OCI-LY3 (cell line): ENCODE data around the gene CHRM5.

ENCODE experiments used
- EZH2phosphoT487 ChIP-seq: fragments of 200-600 bp; shearing (Covaris generic); IDR thresholded peaks from 2 replicates; pipeline ENCODE4 v1.6.1; 2018; ENCODE audit warnings: antibody characterized with exemption, mixed run types, low read depth
- TF ChIP-seq, protein P1 (sequence below): fragments of 200-600, 300-600 bp; sonication (generic); IDR thresholded peaks from 2 replicates; pipeline ENCODE4 v1.5.1; 2014; ENCODE audit warnings: antibody characterized with exemption, low read length, low read depth

DNA sequence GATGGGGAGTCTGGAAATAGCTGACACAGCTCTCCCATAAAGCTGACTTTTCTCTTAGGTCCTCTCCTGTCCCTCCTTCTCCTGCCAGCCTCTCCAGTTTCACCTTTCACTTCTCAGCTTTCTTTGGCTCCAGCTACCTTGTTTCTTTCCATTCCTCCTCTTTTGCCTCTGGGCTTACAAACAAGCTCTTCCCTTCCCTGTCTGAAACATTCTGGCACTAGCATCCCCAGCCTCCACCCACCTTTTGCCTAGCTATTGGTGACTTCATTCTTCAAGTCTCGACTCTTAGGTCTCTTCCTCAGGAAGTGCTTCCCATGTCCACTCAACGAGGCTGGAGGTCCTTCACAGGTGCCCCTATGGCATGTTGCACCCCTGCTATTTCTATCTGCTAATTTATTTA, 91.2 kb downstream of the CHRM5 start:
- TF ChIP-seq, protein P1, sequence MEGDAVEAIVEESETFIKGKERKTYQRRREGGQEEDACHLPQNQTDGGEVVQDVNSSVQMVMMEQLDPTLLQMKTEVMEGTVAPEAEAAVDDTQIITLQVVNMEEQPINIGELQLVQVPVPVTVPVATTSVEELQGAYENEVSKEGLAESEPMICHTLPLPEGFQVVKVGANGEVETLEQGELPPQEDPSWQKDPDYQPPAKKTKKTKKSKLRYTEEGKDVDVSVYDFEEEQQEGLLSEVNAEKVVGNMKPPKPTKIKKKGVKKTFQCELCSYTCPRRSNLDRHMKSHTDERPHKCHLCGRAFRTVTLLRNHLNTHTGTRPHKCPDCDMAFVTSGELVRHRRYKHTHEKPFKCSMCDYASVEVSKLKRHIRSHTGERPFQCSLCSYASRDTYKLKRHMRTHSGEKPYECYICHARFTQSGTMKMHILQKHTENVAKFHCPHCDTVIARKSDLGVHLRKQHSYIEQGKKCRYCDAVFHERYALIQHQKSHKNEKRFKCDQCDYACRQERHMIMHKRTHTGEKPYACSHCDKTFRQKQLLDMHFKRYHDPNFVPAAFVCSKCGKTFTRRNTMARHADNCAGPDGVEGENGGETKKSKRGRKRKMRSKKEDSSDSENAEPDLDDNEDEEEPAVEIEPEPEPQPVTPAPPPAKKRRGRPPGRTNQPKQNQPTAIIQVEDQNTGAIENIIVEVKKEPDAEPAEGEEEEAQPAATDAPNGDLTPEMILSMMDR: no peak
- TF ChIP-seq EZH2phosphoT487: no peak
